ENCODE results near the gene LRMDA. TPM values are rescaled to one million over a fixed set of nuclear protein-coding genes. Genes with fewer than 3 reads are reported as not detected.

Gene LRMDA
- total and polyA plus RNA-seq, 2 of the 8 experiments (the other 6 are each of a cell fraction or from before 2014, with no cell fraction given), result 0.86 to 2.8 TPM

- DNase-seq (ENCODE audit: low read depth in 1 of 2, low spot score in 2 of 2), result no peak
- Histone ChIP-seq H3K27ac (ENCODE audit: low read depth, low read length) (no peak overlapping the region), H3K79me2 (ENCODE audit: control insufficient read depth in 1 of 2, insufficient read depth in 2 of 2, low read length in 2 of 2) (no peaks in the 10 kb centered on the region), H4K91ac (replicated peaks; ENCODE audit: insufficient read length, low read length) (no peak overlapping the region), H3K9ac (replicated peaks in 1 of 4; ENCODE audit: extremely low read depth in 1 of 4, low read depth in 3 of 4, low read length in 3 of 4) (no peak overlapping the region), H3K4me3 (ENCODE audit: extremely low read depth in 1 of 4, insufficient read depth in 2 of 4, low read depth in 3 of 4, low read length in 4 of 4) (no peak overlapping the region), H3K56ac (replicated peaks; ENCODE audit: insufficient read length, low read depth, low read length) (no peak overlapping the region), H2BK5ac (ENCODE audit: low read depth, low read length) (no peak overlapping the region), H3K36me3 (ENCODE audit: control insufficient read depth in 2 of 4, insufficient read depth in 4 of 4, low read length in 3 of 4) (no peaks in the 10 kb centered on the region), H2BK20ac (ENCODE audit: low read length) (no peak overlapping the region), H2BK15ac (ENCODE audit: low read length) (no peak overlapping the region), H2BK12ac (ENCODE audit: low read depth, low read length) (no peak overlapping the region), H3K79me1 (ENCODE audit: low read depth, low read length) (no peaks in the 10 kb centered on the region), H3K27me3 (replicated peaks in 1 of 4; ENCODE audit: control insufficient read depth in 3 of 4, extremely low read depth in 1 of 4, insufficient read depth in 3 of 4, low read length in 3 of 4) (no peaks in the 10 kb centered on the region; a peak in 1 of 7 replicates), H4K8ac (ENCODE audit: extremely low read depth, insufficient read depth, low read length) (no peak overlapping the region), H4K20me1 (replicated peaks in 1 of 2; ENCODE audit: control insufficient read depth in 1 of 2, insufficient read depth in 2 of 2, low read length in 2 of 2) (no peaks in the 10 kb centered on the region), H2AK5ac (ENCODE audit: low read depth, low read length) (no peak overlapping the region), H4K5ac (ENCODE audit: insufficient read length, low read depth, low read length) (no peak overlapping the region), H3K14ac (ENCODE audit: insufficient read length) (no peak overlapping the region), H3K4ac (replicated peaks; ENCODE audit: insufficient read length, low read depth, low read length) (no peak overlapping the region), H2BK120ac (replicated peaks; ENCODE audit: low read depth, low read length) (no peak overlapping the region), H3K4me2 (ENCODE audit: insufficient read depth in 1 of 2, low read depth in 2 of 2, low read length in 2 of 2) (no peak overlapping the region), H3K18ac (ENCODE audit: extremely low read depth, low read length) (no peak overlapping the region), H3K23ac (ENCODE audit: insufficient read length) (no peak overlapping the region), H3K23me2 (ENCODE audit: low read depth, low read length) (no peaks in the 10 kb centered on the region), H3K4me1 (replicated peaks in 1 of 4; ENCODE audit: control insufficient read depth in 3 of 4, insufficient read depth in 4 of 4, low read length in 3 of 4) (no peaks in the 10 kb centered on the region), H2AFZ (ENCODE audit: low read length) (no peak overlapping the region), H3K9me3 (ENCODE audit: insufficient read depth in 2 of 2, low read depth in 1 of 2, low read length in 1 of 2) (no peaks in the 10 kb centered on the region)
- 85% methylated on average over 6 of the region's 6 CpGs; no CpG with 5 or more reads in 1 of the 2 experiments for WGBS, 2 experiments (ENCODE audit: extremely low coverage in 1 of 2, insufficient coverage in 1 of 2, insufficient read length in 1 of 2, insufficient replicate concordance in 2 of 2, low coverage in 1 of 2, low lambda C conversion rate in 2 of 2, missing lambda C conversion rate in 1 of 2)
- ChIA-PET CTCF (ENCODE audit: partially characterized antibody) (interaction anchor here (0.6 to 1.1 kb wide), 2 partner anchors 27 to 183 kb away, joined by 3 to 4 read pairs; no protein-coding TSS in a partner anchor), POLR2A (ENCODE audit: partially characterized antibody) (no interaction called here)
- no peak for FAIRE-seq
- TF ChIP-seq JUND (IDR thresholded peaks at IDR 0.05; ENCODE audit: low read length), result no peak
- no peak for TF ChIP-seq TAF7 (optimal IDR thresholded peaks at IDR 0.05; ENCODE audit: borderline replicate concordance, low read depth, low read length)
- no peak for TF ChIP-seq CBX5 (IDR thresholded peaks at IDR 0.05; ENCODE audit: low read depth, low read length)
- no peak for TF ChIP-seq POU5F1 (IDR thresholded peaks at IDR 0.05; ENCODE audit: low read depth, low read length)
- TF ChIP-seq SUZ12 (IDR thresholded peaks at IDR 0.05; ENCODE audit: low read length), result no peak
- no peak for TF ChIP-seq EZH2 (IDR thresholded peaks at IDR 0.05; ENCODE audit: low read depth, low read length, severe bottlenecking)
- TF ChIP-seq YY1 (IDR thresholded peaks at IDR 0.05; ENCODE audit: low read depth, low read length), result no peak
- no peak for TF ChIP-seq GTF2F1 (IDR thresholded peaks at IDR 0.05; ENCODE audit: borderline replicate concordance, low read depth, low read length)
- TF ChIP-seq SIRT6 (IDR thresholded peaks at IDR 0.05; ENCODE audit: low read length), result no peak
- TF ChIP-seq MAFK (IDR thresholded peaks at IDR 0.05; ENCODE audit: low read depth, low read length), result no peak
- no peak for TF ChIP-seq JUN (IDR thresholded peaks at IDR 0.05; ENCODE audit: low read depth, low read length)
- TF ChIP-seq ASH2L (IDR thresholded peaks at IDR 0.05; ENCODE audit: low read length), result no peak
- TF ChIP-seq TCF12 (IDR thresholded peaks at IDR 0.05; ENCODE audit: low read depth, low read length), result no peak
- no peak for TF ChIP-seq SP4 (IDR thresholded peaks at IDR 0.05; ENCODE audit: low read length)
- TF ChIP-seq CHD1 (IDR thresholded peaks at IDR 0.05; ENCODE audit: low read depth, low read length), result no peak
- TF ChIP-seq SIN3A (conservative IDR thresholded peaks at IDR 0.05 in 1 of 2, IDR thresholded peaks at IDR 0.05 in 1 of 2; ENCODE audit: low read depth in 1 of 2, low read length in 2 of 2), result no peak
Measured at GRCh38 chr10:76218035-76218434, 786.6 kb downstream of the LRMDA start.
